Liver (tissue), 3 donors: ENCODE results near the gene DMD.

ENCODE experiments used
- TF ChIP-seq, protein P1 (sequence below): IDR thresholded peaks from 2 replicates; pipeline ENCODE4 v1.6.1; 2016; ENCODE audit warnings: antibody characterized with exemption
- TF ChIP-seq, protein P2 (sequence below): fragments of 150-350 bp; IDR thresholded peaks from 2 replicates; pipeline ENCODE4 v1.5.1; 2017; ENCODE audit warnings: improper control_type of control experiment, low read depth, low read length; ENCODE audit not compliant: missing input control
- donor health status: healthy.
- donor health status: healthy.

DNA sequence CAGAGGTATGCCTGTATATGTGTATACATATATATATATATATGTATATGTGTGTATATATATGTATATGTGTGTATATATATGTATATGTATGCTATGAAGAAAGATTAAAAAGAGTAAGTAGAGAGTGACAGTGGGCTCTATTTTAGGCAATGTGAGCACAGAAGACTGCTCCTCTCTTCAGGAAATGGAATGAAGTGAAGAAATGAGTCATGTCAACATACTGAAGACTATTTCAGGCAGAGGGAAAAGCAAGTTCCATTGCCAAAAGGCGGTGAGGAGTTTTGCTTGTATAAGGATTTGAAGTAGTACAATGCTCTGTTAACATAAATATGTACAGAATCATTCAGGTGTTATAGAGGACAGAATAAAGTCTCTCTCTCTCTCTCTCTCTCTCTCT lies 1366.3 kb downstream of the DMD start:
- TF ChIP-seq, protein P1, sequence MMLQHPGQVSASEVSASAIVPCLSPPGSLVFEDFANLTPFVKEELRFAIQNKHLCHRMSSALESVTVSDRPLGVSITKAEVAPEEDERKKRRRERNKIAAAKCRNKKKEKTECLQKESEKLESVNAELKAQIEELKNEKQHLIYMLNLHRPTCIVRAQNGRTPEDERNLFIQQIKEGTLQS: no peak
- TF ChIP-seq, protein P2, sequence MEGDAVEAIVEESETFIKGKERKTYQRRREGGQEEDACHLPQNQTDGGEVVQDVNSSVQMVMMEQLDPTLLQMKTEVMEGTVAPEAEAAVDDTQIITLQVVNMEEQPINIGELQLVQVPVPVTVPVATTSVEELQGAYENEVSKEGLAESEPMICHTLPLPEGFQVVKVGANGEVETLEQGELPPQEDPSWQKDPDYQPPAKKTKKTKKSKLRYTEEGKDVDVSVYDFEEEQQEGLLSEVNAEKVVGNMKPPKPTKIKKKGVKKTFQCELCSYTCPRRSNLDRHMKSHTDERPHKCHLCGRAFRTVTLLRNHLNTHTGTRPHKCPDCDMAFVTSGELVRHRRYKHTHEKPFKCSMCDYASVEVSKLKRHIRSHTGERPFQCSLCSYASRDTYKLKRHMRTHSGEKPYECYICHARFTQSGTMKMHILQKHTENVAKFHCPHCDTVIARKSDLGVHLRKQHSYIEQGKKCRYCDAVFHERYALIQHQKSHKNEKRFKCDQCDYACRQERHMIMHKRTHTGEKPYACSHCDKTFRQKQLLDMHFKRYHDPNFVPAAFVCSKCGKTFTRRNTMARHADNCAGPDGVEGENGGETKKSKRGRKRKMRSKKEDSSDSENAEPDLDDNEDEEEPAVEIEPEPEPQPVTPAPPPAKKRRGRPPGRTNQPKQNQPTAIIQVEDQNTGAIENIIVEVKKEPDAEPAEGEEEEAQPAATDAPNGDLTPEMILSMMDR: no peak
